ENCODE data around the gene RPS10.

RPS10 gene

DNA sequence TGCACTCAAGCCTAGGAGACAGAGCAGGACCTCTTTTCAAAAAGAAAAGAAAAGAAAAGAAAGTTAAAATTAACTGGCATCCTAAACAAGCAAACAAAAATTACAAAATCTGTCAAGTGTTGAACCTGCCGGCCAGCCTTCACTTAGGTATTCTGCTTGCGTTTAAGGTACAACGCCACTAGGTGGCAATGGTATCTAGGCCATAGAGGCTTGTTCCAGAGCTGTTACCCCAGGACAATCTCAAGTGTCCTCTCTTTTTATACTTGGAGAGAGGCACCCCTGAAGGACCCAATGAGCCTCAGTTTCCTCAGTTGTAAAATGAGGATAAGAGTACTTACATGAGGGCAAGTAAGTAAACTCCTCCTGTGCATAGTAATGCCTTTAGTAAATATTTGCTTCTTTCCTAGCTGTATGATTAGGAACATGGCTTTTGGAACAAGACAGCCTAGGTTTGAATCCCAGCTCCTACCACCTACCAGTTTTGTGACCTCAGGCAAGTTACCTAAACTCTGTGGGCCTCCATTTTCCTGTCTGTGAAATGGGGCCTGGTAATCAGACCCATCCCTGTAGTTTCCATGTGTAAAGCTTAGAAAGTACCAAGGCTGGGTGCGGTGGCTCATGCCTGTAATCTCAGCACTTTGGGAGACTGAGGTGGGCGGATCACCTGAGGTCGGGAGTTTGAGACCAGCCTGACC, 34.2 kb upstream of the RPS10 start:
- peak; percentile 78 for ATAC-seq
- H3K36me3 Mint-ChIP-seq = peaks cover 5% of the 10 kb centered on the region
- peak in 1 of 2 donors; percentile 23 for DNase-seq (ENCODE audit: low spot score in 2 of 2)
- H3K4me1 Mint-ChIP-seq = peaks cover under 1% of the 10 kb centered on the region
- H3K4me3 Mint-ChIP-seq = no peak overlapping the region
- H3K27ac Mint-ChIP-seq = no peak overlapping the region
- H3K9me3 Mint-ChIP-seq = no peaks in the 10 kb centered on the region

DNA sequence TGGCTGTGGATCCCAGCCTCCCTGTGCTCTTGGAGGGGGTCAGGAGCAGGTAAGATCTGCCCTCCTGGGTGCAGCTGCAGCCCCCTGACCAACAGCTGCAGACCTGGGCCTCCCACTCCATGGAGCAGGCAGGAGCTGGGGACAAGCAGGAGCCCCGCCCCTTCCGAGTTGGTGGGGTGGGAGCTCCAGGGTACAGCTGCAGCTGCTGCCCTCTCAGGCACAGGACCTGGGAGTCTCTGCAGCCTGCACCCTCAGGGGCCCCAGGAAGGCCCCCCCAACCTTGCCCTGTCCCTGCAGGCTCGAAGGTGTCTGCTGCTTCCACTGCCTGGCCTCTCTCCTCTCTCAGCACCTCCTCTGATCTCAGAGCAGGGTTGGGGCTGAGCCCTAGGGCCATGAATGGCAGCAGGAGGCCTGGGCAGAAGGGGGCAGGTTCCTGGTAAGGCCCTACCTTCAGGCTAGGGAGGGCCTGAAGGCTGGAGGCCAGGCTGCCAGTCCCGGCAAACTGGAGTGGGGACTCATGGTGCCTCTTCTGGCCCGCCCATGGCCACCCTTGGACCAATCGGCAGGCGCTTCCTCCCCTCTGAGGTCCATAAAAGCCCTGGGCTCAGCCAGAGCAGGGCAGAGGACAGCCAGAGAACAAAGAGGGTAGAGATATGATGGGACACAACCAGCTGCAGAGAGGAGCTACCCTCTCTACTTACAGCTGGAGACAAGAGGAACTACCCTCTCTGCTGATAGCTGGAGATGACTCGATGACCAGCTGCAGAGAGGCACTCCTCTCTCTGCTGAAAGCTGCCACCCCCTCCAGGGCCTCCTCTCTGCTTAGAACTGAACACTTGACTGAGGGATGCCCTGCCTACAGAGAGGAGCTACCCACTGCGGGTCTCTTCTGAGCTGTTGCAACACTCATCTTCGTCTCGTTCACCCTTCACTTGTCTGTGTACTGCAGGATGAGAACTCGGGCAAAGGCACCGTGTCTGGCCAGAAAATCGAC, 32.2 kb upstream of the RPS10 start:
- Mint-ChIP-seq H3K27ac (no peak overlapping the region), H3K4me1 (no peaks in the 10 kb centered on the region), H3K36me3 (peaks cover 5% of the 10 kb centered on the region), H3K9me3 (no peaks in the 10 kb centered on the region), H3K4me3 (no peak overlapping the region)
- ATAC-seq = peak; percentile 15
- no peak for DNase-seq (ENCODE audit: low spot score in 2 of 2)

DNA sequence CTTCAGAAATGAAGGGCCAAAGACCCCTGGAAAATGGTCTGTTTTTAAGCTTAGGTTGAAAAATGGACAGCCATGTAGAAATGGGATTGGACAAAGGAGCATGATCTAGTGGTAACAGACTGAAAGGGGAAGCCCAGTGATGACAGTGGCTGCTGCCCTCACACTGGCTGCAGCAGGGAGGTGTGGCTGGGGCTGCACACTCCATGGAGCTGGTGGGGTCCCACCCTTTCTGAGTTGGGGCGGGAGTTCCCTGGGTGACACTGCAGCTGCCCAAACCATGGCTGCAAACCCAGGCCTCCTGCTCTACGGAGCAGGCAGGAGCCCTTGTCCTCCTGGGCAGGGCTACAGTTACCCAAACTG, 31.5 kb upstream of the RPS10 start:
- ATAC-seq (no peak), DNase-seq (ENCODE audit: low spot score in 2 of 2) (no peak)
- Mint-ChIP-seq H3K36me3 (no peaks in the 10 kb centered on the region), H3K9me3 (no peaks in the 10 kb centered on the region), H3K4me3 (no peak overlapping the region), H3K4me1 (no peaks in the 10 kb centered on the region), H3K27ac (no peak overlapping the region)

DNA sequence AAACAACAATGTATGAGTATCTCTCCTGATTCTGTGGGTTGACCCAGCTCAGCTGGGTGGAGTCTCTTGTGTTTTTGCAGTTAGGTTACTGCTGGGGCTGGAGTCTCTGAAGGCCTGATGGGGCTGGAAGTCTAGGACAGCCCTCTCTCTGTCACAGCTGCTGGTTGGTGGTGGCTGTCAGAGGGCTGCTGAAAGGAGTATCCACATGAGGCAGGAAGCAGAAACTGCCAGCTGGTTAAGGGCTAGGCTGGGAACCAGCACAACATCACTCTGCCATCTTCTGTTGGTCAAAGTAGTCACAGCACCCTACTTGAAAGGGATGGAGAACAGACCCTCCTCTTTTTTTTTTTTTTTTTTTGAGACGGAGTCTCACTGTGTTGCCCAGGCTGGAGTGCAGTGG, 30.0 kb upstream of the RPS10 start:
- peaks cover 3% of the 10 kb centered on the region for H3K9me3 Mint-ChIP-seq
- no peaks in the 10 kb centered on the region for H3K4me1 Mint-ChIP-seq
- no peaks in the 10 kb centered on the region for H3K36me3 Mint-ChIP-seq
- no peak overlapping the region for H3K4me3 Mint-ChIP-seq
- DNase-seq (ENCODE audit: low spot score in 2 of 2) = no peak
- H3K27ac Mint-ChIP-seq = no peak overlapping the region
- ATAC-seq = no peak

DNA sequence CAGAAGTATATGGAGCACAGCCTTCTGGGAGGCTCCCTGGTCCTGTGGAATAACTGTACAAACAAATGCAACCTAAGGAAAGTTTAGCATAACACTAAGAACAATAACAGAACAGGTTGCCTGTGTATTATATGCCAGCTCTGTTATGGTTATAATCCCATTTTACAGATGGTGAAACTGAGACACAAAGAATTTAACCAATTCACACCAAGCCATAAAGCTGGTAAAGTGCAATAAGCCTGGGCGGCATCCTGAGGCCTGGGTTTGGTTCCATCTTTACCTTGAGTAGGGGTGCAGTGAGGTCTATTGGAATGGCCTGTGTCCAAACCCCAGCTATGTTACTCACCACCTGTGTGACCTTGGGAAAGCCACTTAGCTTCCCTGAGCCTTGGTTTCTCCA, 25.3 kb upstream of the RPS10 start:
- H3K9me3 Mint-ChIP-seq = peaks cover 3% of the 10 kb centered on the region
- DNase-seq (ENCODE audit: low spot score in 2 of 2) (no peak), ATAC-seq (no peak)
- H3K27ac Mint-ChIP-seq = no peak overlapping the region
- no peaks in the 10 kb centered on the region for H3K36me3 Mint-ChIP-seq
- H3K4me3 Mint-ChIP-seq = no peak overlapping the region
- no peaks in the 10 kb centered on the region for H3K4me1 Mint-ChIP-seq

DNA sequence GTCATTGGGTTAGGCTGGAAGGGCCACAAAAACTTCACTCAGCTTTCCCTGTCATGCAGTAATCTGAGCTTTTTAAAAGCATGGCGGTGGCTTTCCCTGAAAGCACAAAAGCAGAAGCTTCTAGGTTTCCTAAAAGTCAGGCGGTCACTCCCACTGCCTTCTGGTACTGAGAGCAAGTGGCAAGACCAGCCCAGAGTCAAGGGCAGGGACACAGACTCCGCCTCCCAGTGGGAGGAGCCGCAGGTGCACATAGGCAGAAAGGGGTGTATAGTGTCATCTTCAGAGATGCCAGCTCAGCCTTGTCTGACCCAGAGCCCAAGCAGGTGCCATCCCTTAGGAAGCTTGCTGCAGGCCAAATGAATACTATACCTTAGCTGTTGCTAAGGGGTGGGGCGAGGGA, 22.0 kb upstream of the RPS10 start:
- H3K4me3 Mint-ChIP-seq = no peak overlapping the region
- H3K4me1 Mint-ChIP-seq = no peaks in the 10 kb centered on the region
- H3K36me3 Mint-ChIP-seq = no peaks in the 10 kb centered on the region
- H3K9me3 Mint-ChIP-seq = peaks cover 3% of the 10 kb centered on the region
- peak; percentile 32 for ATAC-seq
- no peak overlapping the region for H3K27ac Mint-ChIP-seq
- no peak for DNase-seq (ENCODE audit: low spot score in 2 of 2)

DNA sequence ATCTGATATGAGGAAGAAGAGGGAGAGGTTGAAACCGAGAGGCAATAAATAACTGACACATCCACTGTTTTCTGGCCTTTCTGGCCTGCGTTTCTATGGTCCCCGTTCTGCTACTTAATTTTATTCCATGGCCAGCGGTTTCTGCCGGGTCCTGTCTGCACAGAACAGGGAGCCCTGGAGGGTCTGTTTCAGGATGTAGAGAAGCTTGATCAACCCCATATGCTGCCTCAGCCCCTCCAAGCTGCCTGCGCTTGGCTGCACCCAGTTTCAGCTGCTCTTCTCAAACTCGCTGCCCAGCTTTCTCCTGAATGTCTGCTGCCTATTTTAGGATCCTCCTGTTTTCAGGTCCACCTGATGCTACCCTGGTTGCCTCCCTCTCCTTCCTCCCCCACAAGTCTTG, 21.5 kb upstream of the RPS10 start:
- no peaks in the 10 kb centered on the region for H3K36me3 Mint-ChIP-seq
- H3K27ac Mint-ChIP-seq = no peak overlapping the region
- no peak for DNase-seq (ENCODE audit: low spot score in 2 of 2)
- no peaks in the 10 kb centered on the region for H3K4me1 Mint-ChIP-seq
- ATAC-seq = no peak
- peaks cover 3% of the 10 kb centered on the region for H3K9me3 Mint-ChIP-seq
- H3K4me3 Mint-ChIP-seq = no peak overlapping the region

DNA sequence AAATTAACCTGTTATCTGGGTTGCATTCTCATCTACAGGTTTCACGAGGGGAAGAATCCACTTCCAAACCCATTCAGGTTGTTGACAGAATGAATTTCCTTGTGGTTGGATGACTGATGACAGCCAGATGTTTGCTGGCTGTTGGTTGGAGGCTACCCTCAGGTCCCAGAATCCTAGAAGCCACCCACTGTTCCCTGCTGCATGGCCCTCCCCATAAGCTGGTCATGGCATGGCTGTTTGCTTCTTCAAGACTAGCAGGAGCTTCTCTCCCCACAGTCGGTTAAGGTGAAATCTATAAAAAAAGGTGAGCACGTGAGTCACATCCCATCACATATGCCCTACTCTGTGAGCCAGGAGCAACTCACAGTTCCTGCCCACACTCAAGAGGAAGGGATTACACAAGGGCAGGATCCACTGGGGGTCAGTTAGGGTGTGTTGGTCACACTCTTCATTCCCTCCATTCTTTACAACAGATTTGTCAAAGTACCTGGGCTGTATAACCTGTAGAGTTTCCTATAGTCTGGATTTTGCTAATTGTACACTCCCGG, 19.5 kb upstream of the RPS10 start:
- Mint-ChIP-seq H3K9me3 (no peaks in the 10 kb centered on the region), H3K36me3 (no peaks in the 10 kb centered on the region), H3K4me1 (peaks cover 5% of the 10 kb centered on the region), H3K4me3 (no peak overlapping the region), H3K27ac (no peak overlapping the region)
- ATAC-seq = no peak
- DNase-seq (ENCODE audit: low spot score in 2 of 2) = no peak

DNA sequence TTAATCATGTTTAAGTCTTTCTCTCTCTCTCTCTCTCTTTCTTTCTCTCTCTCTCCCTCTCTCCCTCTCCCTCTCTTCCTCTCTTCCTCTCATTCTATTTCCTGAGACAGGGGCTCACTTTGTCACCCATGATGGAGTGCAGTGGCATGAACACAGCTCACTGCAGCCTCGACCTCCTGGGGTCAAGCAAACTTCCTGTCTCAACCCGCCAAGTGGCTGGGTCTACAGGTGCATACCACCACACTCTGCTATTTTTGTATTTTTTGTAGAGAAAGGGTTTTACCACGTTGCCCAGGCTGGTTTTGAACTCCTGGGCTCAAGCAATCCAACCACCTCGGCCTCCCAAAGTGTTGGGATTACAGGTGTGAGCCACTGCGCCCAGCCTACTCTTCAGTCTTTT, 15.7 kb upstream of the RPS10 start:
- Mint-ChIP-seq H3K27ac (no peak overlapping the region), H3K4me3 (no peak overlapping the region), H3K9me3 (peaks cover 5% of the 10 kb centered on the region), H3K4me1 (peaks cover 5% of the 10 kb centered on the region), H3K36me3 (no peaks in the 10 kb centered on the region)
- no peak for ATAC-seq
- DNase-seq (ENCODE audit: low spot score in 2 of 2) = no peak

DNA sequence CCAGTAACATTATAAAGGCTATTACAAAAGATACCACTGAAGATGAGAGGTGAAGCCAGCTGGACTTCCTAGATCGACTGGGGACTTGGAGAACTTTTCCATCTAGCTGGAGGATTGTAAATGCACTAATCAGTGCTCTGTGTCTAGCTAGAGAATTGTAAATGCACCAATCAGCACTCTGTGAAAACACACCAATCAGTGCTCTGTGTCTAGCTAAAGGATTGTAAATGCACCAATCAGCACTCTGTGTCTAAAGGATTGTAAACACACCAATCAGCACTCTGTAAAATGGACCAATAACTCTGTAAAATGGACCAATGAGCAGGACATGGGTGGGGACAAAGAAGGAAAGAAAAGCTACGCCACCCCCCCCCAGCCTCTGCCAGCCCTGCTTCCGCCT, 13.6 kb upstream of the RPS10 start:
- no peak for ATAC-seq
- no peak overlapping the region for H3K4me3 Mint-ChIP-seq
- H3K4me1 Mint-ChIP-seq = peaks cover 5% of the 10 kb centered on the region
- H3K27ac Mint-ChIP-seq = no peak overlapping the region
- DNase-seq (ENCODE audit: low spot score in 2 of 2) = no peak
- H3K9me3 Mint-ChIP-seq = peaks cover 5% of the 10 kb centered on the region
- no peaks in the 10 kb centered on the region for H3K36me3 Mint-ChIP-seq

DNA sequence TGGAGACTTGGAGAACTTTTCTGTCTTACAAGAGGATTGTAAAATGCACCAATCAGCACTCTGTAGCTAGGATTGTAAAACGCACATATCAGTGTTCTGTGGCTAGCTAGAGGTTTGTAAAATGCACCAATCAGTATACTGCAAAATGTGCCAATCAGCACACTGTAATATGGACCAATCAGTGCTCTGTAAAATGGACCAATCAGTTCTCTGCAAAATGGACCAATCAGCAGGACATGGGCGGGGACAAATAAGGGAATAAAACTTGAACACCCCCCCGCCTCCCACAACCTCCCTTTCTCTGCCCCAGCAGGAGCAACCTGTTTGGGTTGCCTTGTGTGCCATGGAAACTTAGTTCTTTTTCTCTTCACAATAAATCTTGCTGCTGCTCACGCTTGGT, 12.8 kb upstream of the RPS10 start:
- no peaks in the 10 kb centered on the region for H3K36me3 Mint-ChIP-seq
- ATAC-seq = no peak
- DNase-seq (ENCODE audit: low spot score in 2 of 2) = no peak
- H3K4me1 Mint-ChIP-seq = peaks cover 5% of the 10 kb centered on the region
- peaks cover 5% of the 10 kb centered on the region for H3K9me3 Mint-ChIP-seq
- no peak overlapping the region for H3K27ac Mint-ChIP-seq
- no peak overlapping the region for H3K4me3 Mint-ChIP-seq

DNA sequence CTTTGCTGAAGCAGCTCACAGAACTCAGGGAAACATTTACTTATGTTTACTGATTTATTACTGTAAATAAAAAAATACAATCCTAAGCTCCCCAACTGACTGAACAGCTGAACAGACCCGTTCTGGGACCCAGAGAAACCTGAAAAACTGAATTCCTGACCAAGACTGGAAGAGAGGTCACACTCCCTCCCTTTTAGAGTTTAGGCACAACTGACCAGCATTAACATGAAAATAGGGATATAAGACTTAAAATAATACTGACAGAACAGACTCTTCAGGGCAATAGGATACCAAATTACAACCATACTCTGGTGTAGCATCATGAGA, 11.7 kb upstream of the RPS10 start:
- no peak overlapping the region for H3K27ac Mint-ChIP-seq
- peaks cover 5% of the 10 kb centered on the region for H3K9me3 Mint-ChIP-seq
- peaks cover 5% of the 10 kb centered on the region for H3K4me1 Mint-ChIP-seq
- no peaks in the 10 kb centered on the region for H3K36me3 Mint-ChIP-seq
- DNase-seq (ENCODE audit: low spot score in 2 of 2) (no peak), ATAC-seq (no peak)
- H3K4me3 Mint-ChIP-seq = no peak overlapping the region

DNA sequence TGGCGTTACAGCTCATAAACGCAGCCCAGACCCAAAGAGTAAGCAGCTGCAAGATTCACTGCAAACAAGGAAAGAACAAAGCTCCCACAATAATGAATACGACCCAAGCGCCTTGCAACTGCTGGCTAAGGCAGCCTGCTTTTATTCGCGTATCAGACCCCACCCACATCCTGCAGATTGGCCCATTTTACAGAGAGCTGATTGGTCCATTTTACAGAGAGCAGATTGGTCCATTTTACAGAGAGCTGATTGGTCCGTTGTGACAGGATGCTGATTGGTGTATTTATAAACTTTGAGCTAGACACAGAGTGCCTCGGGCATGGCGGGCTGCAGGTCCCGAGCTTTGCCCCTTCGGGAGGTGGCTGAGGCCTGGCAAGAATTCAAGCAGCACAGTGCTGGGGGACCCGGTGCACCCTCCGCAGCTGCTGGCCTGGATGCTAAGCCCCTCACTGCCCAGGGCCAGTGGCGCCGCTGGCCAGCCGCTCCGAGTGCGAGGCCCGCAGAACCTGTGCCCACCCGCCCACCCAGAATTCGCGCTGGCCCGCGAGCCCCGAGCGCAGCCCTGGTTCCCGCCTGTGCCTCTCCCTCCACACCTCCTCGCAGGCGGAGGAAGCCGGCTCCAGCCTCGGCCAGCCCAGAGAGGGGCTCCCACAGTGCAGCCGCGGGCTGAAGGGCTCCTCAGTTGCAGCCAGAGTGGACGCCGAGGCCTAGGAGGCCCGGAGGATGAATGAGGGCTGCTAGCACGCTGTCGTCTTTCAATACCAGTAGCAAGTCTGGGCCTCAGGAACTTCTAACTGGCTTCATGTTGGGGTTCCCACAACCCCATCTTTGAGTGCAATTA, 11.2 kb upstream of the RPS10 start:
- peaks cover 5% of the 10 kb centered on the region for H3K4me1 Mint-ChIP-seq
- no peaks in the 10 kb centered on the region for H3K36me3 Mint-ChIP-seq
- ATAC-seq (no peak), DNase-seq (ENCODE audit: low spot score in 2 of 2) (no peak)
- peaks cover 5% of the 10 kb centered on the region for H3K9me3 Mint-ChIP-seq
- H3K4me3 Mint-ChIP-seq = no peak overlapping the region
- no peak overlapping the region for H3K27ac Mint-ChIP-seq

DNA sequence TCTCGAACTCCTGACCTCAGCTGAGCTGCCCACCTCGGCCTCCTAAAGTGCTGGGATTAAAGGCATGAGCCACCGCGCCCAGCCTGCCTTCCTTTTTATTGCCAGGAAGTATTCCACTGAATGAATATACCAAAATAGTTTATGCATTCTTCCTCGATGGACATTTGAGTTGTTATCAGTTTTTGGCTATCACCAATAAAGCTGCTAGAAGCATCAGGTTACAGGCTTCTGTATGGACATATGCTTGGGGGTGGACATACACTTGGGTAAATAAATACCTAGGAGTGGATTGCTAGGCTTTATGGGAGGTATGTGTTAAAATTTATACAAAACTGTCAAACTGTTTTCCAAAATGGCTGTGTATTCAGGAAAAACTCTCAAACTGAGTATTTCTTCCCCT, 10.0 kb upstream of the RPS10 start:
- H3K4me3 Mint-ChIP-seq = no peak overlapping the region
- H3K4me1 Mint-ChIP-seq = no peaks in the 10 kb centered on the region

DNA sequence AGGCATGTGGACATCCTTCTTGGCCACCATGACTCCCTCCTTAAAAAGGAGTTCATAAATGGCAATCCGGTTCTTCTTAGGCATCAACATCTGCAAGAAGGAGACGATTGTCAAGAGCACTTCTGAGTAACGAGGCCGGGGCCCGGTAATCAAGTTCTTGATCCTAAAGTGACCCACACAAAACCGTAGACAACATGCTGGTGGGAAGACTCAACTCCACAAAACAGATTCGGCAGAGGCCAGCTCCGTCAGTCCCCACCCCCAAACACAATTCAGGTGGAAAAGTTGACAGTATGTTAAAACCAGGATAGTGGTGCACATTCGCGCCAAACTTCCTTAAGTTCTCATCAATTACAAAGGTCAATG, 754 bp downstream of the RPS10 start:
- Mint-ChIP-seq H3K36me3 (peaks cover 61% of the 10 kb centered on the region), H3K4me3 (peak overlapping the region; percentile 98), H3K27ac (peak overlapping the region; percentile 100), H3K4me1 (peaks cover 28% of the 10 kb centered on the region), H3K9me3 (no peaks in the 10 kb centered on the region)
- ATAC-seq (no peak), DNase-seq (ENCODE audit: low spot score in 2 of 2) (no peak)

More for the DNA sequence above, 10.0 kb upstream of the RPS10 start:
- ATAC-seq (no peak), DNase-seq (ENCODE audit: low spot score in 2 of 2) (no peak)
- H3K9me3 Mint-ChIP-seq = peaks cover 5% of the 10 kb centered on the region
- no peak overlapping the region for H3K27ac Mint-ChIP-seq
- H3K36me3 Mint-ChIP-seq = no peaks in the 10 kb centered on the region
